Endothelial cell of umbilical vein (primary cell): ENCODE results near the gene LGALS1. TPM values are rescaled to one million over a fixed set of nuclear protein-coding genes. Genes with fewer than 3 reads are reported as not detected.

Experiments
- BruUV-seq: library from RNA; stranded (reverse); fragments of 400-500 nt; replicated peaks from 2 replicates; lab custom pipeline; 2021; lab: Mats Ljungman, UMichigan
- CTCF ChIA-PET: fragments of 300-600, 350-600 bp; sonication (Branson Sonifier 250); formaldehyde crosslinking; loops from one replicate; lab custom pipeline; 2021; ENCODE audit warnings: antibody characterized with exemption, inconsistent platforms; lab: Charles Lee
- POLR2A ChIA-PET: fragments of 300-600, 350-600 bp; sonication (Branson Sonifier 250); formaldehyde crosslinking; loops from one replicate; lab custom pipeline; 2021; ENCODE audit warnings: antibody characterized with exemption, inconsistent platforms; lab: Charles Lee
- DNase-seq: peaks from one replicate; pipeline ENCODE4 v3.0.0-alpha.2; 2011; ENCODE audit warnings: low read depth, low spot score
- FAIRE-seq: peaks from 2 replicates; lab custom pipeline; 2011; peaks lifted over from hg19 to GRCh38; lab: Jason Lieb, UNC
- H2AFZ ChIP-seq: 2 replicates; pipeline ENCODE4 v1.6.0; 2012; ENCODE audit warnings: low read depth, low read length, control low read depth, inconsistent platforms
- H3K27ac ChIP-seq: 2 replicates; pipeline ENCODE4 v1.5.1; 2011; ENCODE audit warnings: low read depth, mild to moderate bottlenecking, control low read depth, low read length, moderate library complexity; ENCODE audit not compliant: insufficient read depth
- H3K27me3 ChIP-seq, 2 experiments: 2 replicates each; pipeline versions ENCODE4 v1.6.0 to v1.6.1; 2011; ENCODE audit warnings: low read length in 2 of 2, mixed read lengths in 1 of 2; ENCODE audit not compliant: control insufficient read depth in 2 of 2, insufficient read depth in 2 of 2
- H3K36me3 ChIP-seq, 2 experiments: 2 replicates in 1 of 2; 3 replicates in 1 of 2; pipeline ENCODE4 v1.5.1; 2011; ENCODE audit warnings: low read length in 2 of 2, mild to moderate bottlenecking in 1 of 2, moderate library complexity in 1 of 2; ENCODE audit not compliant: control insufficient read depth in 2 of 2, insufficient read depth in 2 of 2; ENCODE audit errors: extremely low read depth in 1 of 2
- H3K4me1 ChIP-seq: 3 replicates; pipeline ENCODE4 v1.5.1; 2011; ENCODE audit warnings: mild to moderate bottlenecking, low read length; ENCODE audit not compliant: control insufficient read depth, insufficient read depth; ENCODE audit errors: extremely low read depth
- H3K4me2 ChIP-seq: 2 replicates; pipeline ENCODE4 v1.6.1; 2011; ENCODE audit warnings: low read length, control low read depth, mixed read lengths; ENCODE audit not compliant: insufficient read depth
- H3K4me3 ChIP-seq, 3 experiments: fragments of 200-600 bp in 1 of 3; sonication (generic), shearing (Covaris generic) in 1 of 3; replicated peaks in 1 of 3; 2 replicates each; pipeline ENCODE4 v1.5.1; 2011 to 2016; ENCODE audit warnings: control low read depth in 3 of 3, low read length in 3 of 3, mild to moderate bottlenecking in 2 of 3, inconsistent platforms in 1 of 3, low read depth in 1 of 3, moderate library complexity in 1 of 3; ENCODE audit not compliant: insufficient read depth in 1 of 3
- H3K79me2 ChIP-seq: 2 replicates; pipeline ENCODE4 v1.6.0; 2012; ENCODE audit warnings: low read length, inconsistent platforms; ENCODE audit not compliant: control insufficient read depth, insufficient read depth
- H3K9ac ChIP-seq: replicated peaks from 2 replicates; pipeline ENCODE3; 2011; ENCODE audit warnings: low read length, control low read depth; ENCODE audit not compliant: insufficient read depth; ENCODE audit errors: extremely low read depth
- H3K9me1 ChIP-seq: replicated peaks from 3 replicates; pipeline ENCODE4 v1.6.0; 2011; ENCODE audit warnings: mild to moderate bottlenecking, low read length; ENCODE audit not compliant: control insufficient read depth, insufficient read depth; ENCODE audit errors: extremely low read depth
- H3K9me3 ChIP-seq: replicated peaks from 2 replicates; pipeline ENCODE4 v1.5.1; 2012; ENCODE audit warnings: low read length, inconsistent platforms; ENCODE audit not compliant: control insufficient read depth, insufficient read depth
- H4K20me1 ChIP-seq: replicated peaks from 2 replicates; pipeline ENCODE3; 2011; ENCODE audit warnings: mild to moderate bottlenecking, low read length; ENCODE audit not compliant: control insufficient read depth, insufficient read depth; ENCODE audit errors: extremely low read depth
- CTCF ChIP-seq, 2 donors: IDR thresholded peaks; 1 replicate in 1 of 2; 2 replicates in 1 of 2; pipeline ENCODE4 v1.5.1; 2011; ENCODE audit warnings: low read length in 2 of 2, mild to moderate bottlenecking in 2 of 2, moderate library complexity in 2 of 2, control low read depth in 1 of 2, inconsistent platforms in 1 of 2, low read depth in 1 of 2; ENCODE audit not compliant: insufficient read depth in 1 of 2; ENCODE audit errors: extremely low read depth in 1 of 2
- EZH2 ChIP-seq: IDR thresholded peaks from 2 replicates; pipeline ENCODE4 v1.6.1; 2012; ENCODE audit warnings: borderline replicate concordance, low read depth, mild to moderate bottlenecking, moderate library complexity, low read length, inconsistent platforms; ENCODE audit not compliant: severe bottlenecking
- FOS ChIP-seq: IDR thresholded peaks from 2 replicates; pipeline ENCODE4 v1.6.1; 2011; ENCODE audit warnings: mild to moderate bottlenecking, low read length, moderate library complexity, borderline replicate concordance; ENCODE audit not compliant: insufficient read depth
- GATA2 ChIP-seq: IDR thresholded peaks from 2 replicates; pipeline ENCODE4 v1.7.0; 2011; ENCODE audit warnings: low read depth, mild to moderate bottlenecking, moderate library complexity, mixed read lengths, low read length; ENCODE audit not compliant: insufficient read length, insufficient read depth
- JUN ChIP-seq: IDR thresholded peaks from 2 replicates; pipeline ENCODE4 v1.6.1; 2011; ENCODE audit warnings: borderline replicate concordance, low read depth; ENCODE audit not compliant: insufficient read length, insufficient read depth
- MAX ChIP-seq: IDR thresholded peaks from 2 replicates; pipeline ENCODE4 v1.6.1; 2011; ENCODE audit not compliant: insufficient read depth, insufficient read length
- MYC ChIP-seq: IDR thresholded peaks from one replicate; pipeline ENCODE4 v1.6.1; 2011; ENCODE audit warnings: mild to moderate bottlenecking, low read depth, low read length
- POLR2A ChIP-seq: IDR thresholded peaks from 2 replicates; pipeline ENCODE4 v1.6.1; 2012; ENCODE audit warnings: low read depth, mild to moderate bottlenecking, control low read depth, low read length
- POLR2AphosphoS5 ChIP-seq: IDR thresholded peaks from 2 replicates; pipeline ENCODE4 v1.6.1; 2012; ENCODE audit warnings: low read depth, mild to moderate bottlenecking, control low read depth, low read length, moderate library complexity; ENCODE audit not compliant: insufficient read depth
- dilution Hi-C: fragments of 300-500 bp; cut with MboI; formaldehyde crosslinking; loops from one replicate; pipeline ENCODE4 v1.15.0; 2019; ENCODE audit warnings: low sequenced_read_pairs; ENCODE audit not compliant: extremely low pct_ligation_motif_present
- intact Hi-C: fragments of 100-400 bp; cut with micrococcal nuclease; formaldehyde crosslinking; loops from one replicate; pipeline ENCODE4 v1.10.0; 2022
- polyA plus RNA-seq, 4 experiments: library from polyadenylated mRNA; depleted of rRNA in 3 of 4; stranded (reverse) in 3 of 4; unstranded in 1 of 4; fragments of >200 nt; gene quantifications; 2 replicates each; pipeline versions ENCODE4 v1.2.1 to v1.2.3, GENCODE V29; 2011 to 2012; ENCODE audit warnings: missing spikeins in 1 of 4
- total RNA-seq: library from RNA; stranded (reverse); gene quantifications from 2 replicates; pipeline ENCODE4 v1.2.3, GENCODE V29; 2021

LGALS1 gene
- total and polyA plus RNA-seq, 2 donors (not counting 3 experiments of a cell fraction or from before 2014, with no cell fraction given): 2,698 to 13,642 TPM

DNA sequence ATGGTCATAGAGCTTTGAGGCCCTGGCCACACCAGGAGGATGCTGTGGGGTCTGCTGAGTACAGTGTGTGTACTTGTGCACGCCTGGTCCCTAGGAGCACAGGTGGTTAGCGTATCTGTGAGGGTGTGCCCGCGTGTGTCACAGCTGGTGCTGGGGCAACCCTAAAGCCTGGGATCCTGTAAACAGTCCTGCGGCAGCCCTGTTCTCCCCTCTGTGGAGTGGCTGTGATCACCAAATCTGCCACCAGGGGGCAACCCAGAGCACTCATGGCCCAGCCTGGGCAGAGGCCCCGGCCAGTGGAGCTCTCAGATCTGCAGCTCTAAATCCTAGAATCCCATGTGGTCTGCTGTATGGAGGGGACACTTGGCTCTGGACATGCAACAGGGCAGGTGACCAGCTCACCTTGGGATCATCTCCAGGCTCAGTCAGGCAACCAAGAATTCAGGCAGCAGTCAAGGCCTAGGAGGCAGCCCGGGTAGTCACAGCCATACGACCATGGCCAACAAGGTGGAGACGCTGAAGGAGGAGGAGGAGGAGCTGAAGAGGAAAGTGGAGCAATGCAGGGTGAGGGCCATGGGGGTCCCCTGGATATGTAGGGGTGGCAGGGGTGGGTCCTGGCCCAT is 32.1 kb upstream of the LGALS1 start:
- dilution Hi-C loops (no loop called here), intact Hi-C loops (loop anchor here (1.0 kb wide), 5 partner anchors 15 to 149 kb away; partner anchors contain the start of genes LGALS1 and PDXP)
- FAIRE-seq (peak; percentile 90), DNase-seq (peak; percentile 70)
- Histone ChIP-seq H3K4me1 (peaks cover 2% of the 10 kb centered on the region), H3K36me3 (no peaks in the 10 kb centered on the region), H4K20me1 (no peaks in the 10 kb centered on the region), H3K9me3 (no peaks in the 10 kb centered on the region), H3K79me2 (no peaks in the 10 kb centered on the region), H3K9ac (no peak overlapping the region), H3K4me3 (no peak overlapping the region), H3K9me1 (no peaks in the 10 kb centered on the region), H3K4me2 (no peak overlapping the region), H3K27me3 (no peaks in the 10 kb centered on the region), H2AFZ (no peak overlapping the region), H3K27ac (no peak overlapping the region)
- ChIA-PET CTCF (interaction anchor here (0.6 to 5.1 kb wide), 50 partner anchors 9 to 220 kb away, joined by 3 to 307 read pairs (median 8); partner anchors contain the start of genes GCAT, GGA1, LGALS1 and NOL12), POLR2A (interaction anchor here (0.6 to 1.5 kb wide), 6 partner anchors 11 to 53 kb away, joined by 3 to 9 read pairs (median 4); partner anchors contain the start of gene PDXP)
- no TSS peak for BruUV-seq
- TF ChIP-seq CTCF (IDR thresholded peaks at IDR 0.05; ENCODE audit: extremely low read depth in 1 of 2, insufficient read depth in 1 of 2, low read depth in 1 of 2, low read length in 2 of 2) (peak; percentile 84 to 95), POLR2AphosphoS5 (no peak)

GRCh38 chr22:37647317-37647716 is 28.1 kb upstream of the LGALS1 start:
- CTCF ChIA-PET: interaction anchor here (1.9 kb wide), 1 partner anchor 34 kb away, joined by 6 read pairs; no protein-coding TSS in a partner anchor
- H3K9ac ChIP-seq: no peak overlapping the region
- FAIRE-seq: no peak
- no peaks in the 10 kb centered on the region for H4K20me1 ChIP-seq
- H3K27ac ChIP-seq: no peak overlapping the region
- no peak for TF ChIP-seq GATA2
- no peak for TF ChIP-seq CTCF (IDR thresholded peaks at IDR 0.05; ENCODE audit: extremely low read depth in 1 of 2, insufficient read depth in 1 of 2, low read depth in 1 of 2, low read length in 2 of 2)
- TF ChIP-seq FOS: no peak
- no peak for TF ChIP-seq POLR2AphosphoS5
- TF ChIP-seq MYC: no peak
- TF ChIP-seq JUN: no peak
- no peak for TF ChIP-seq POLR2A
- TF ChIP-seq EZH2: no peak
- no peak for TF ChIP-seq MAX
- no peaks in the 10 kb centered on the region for H3K9me3 ChIP-seq
- H2AFZ ChIP-seq: no peak overlapping the region
- no peaks in the 10 kb centered on the region for H3K9me1 ChIP-seq
- DNase-seq: no peak
- intact Hi-C loops: no loop called here
- dilution Hi-C loops: no loop called here
- POLR2A ChIA-PET: no interaction called here
- H3K4me1 ChIP-seq: no peaks in the 10 kb centered on the region
- no peaks in the 10 kb centered on the region for H3K36me3 ChIP-seq
- no peak overlapping the region for H3K4me3 ChIP-seq
- no peak overlapping the region for H3K4me2 ChIP-seq
- H3K27me3 ChIP-seq: no peaks in the 10 kb centered on the region
- H3K79me2 ChIP-seq: no peaks in the 10 kb centered on the region
- BruUV-seq: no TSS peak
